ENCODE results near the gene POU6F2.

The POU6F2 gene

GRCh38 chr7:39102234-39102633, 124.5 kb downstream of the POU6F2 start:
- Histone ChIP-seq H3K27ac (replicated peaks) (no peak overlapping the region), H3K4me3 (replicated peaks; ENCODE audit: insufficient read depth, low read length) (no peak overlapping the region), H3K27me3 (ENCODE audit: insufficient read depth, poor library complexity, severe bottlenecking) (peaks cover 4% of the 10 kb centered on the region)
- DNase-seq (ENCODE audit: low read depth in 1 of 2, low spot score in 1 of 2) = no peak
- no peak for TF ChIP-seq REST (IDR thresholded peaks at IDR 0.05; ENCODE audit: insufficient replicate concordance, low read depth)
- no peak for TF ChIP-seq GABPA (IDR thresholded peaks at IDR 0.05; ENCODE audit: low read depth)
- TF ChIP-seq CTCF (IDR thresholded peaks at IDR 0.05; ENCODE audit: insufficient read depth, low read length) = no peak
- TF ChIP-seq POLR2AphosphoS5 (IDR thresholded peaks at IDR 0.05; ENCODE audit: low read depth) = no peak
- TF ChIP-seq SPI1 (IDR thresholded peaks at IDR 0.05; ENCODE audit: borderline replicate concordance, low read depth) = no peak

GRCh38 chr7:39105720-39106119, 128.0 kb downstream of the POU6F2 start:
- H3K27ac ChIP-seq (replicated peaks) = no peak overlapping the region
- H3K27me3 ChIP-seq (ENCODE audit: insufficient read depth, poor library complexity, severe bottlenecking) = peaks cover 4% of the 10 kb centered on the region
- DNase-seq (ENCODE audit: low read depth in 1 of 2, low spot score in 1 of 2) = no peak
- TF ChIP-seq SPI1 (IDR thresholded peaks at IDR 0.05; ENCODE audit: borderline replicate concordance, low read depth) = no peak
- no peak overlapping the region for H3K4me3 ChIP-seq (replicated peaks; ENCODE audit: insufficient read depth, low read length)

GRCh38 chr7:39125846-39126245, 148.1 kb downstream of the POU6F2 start:
- no peak for TF ChIP-seq REST (IDR thresholded peaks at IDR 0.05; ENCODE audit: insufficient replicate concordance, low read depth)
- no peak for TF ChIP-seq SPI1 (IDR thresholded peaks at IDR 0.05; ENCODE audit: borderline replicate concordance, low read depth)
- TF ChIP-seq GABPA (IDR thresholded peaks at IDR 0.05; ENCODE audit: low read depth) = no peak
- no peak for TF ChIP-seq CTCF (IDR thresholded peaks at IDR 0.05; ENCODE audit: insufficient read depth, low read length)
- no peak for TF ChIP-seq POLR2AphosphoS5 (IDR thresholded peaks at IDR 0.05; ENCODE audit: low read depth)
- no peaks in the 10 kb centered on the region for H3K27me3 ChIP-seq (ENCODE audit: insufficient read depth, poor library complexity, severe bottlenecking)
- H3K4me3 ChIP-seq (replicated peaks; ENCODE audit: insufficient read depth, low read length) = no peak overlapping the region
- no peak for DNase-seq (ENCODE audit: low read depth in 1 of 2, low spot score in 1 of 2)
- H3K27ac ChIP-seq (replicated peaks) = no peak overlapping the region

- Histone ChIP-seq H3K27ac (replicated peaks) (no peak overlapping the region), H3K4me3 (replicated peaks; ENCODE audit: insufficient read depth, low read length) (no peak overlapping the region), H3K27me3 (ENCODE audit: insufficient read depth, poor library complexity, severe bottlenecking) (no peaks in the 10 kb centered on the region)
- DNase-seq (ENCODE audit: low read depth in 1 of 2, low spot score in 1 of 2) = no peak
- no peak for TF ChIP-seq GABPA (IDR thresholded peaks at IDR 0.05; ENCODE audit: low read depth)
- no peak for TF ChIP-seq SPI1 (IDR thresholded peaks at IDR 0.05; ENCODE audit: borderline replicate concordance, low read depth)
- TF ChIP-seq POLR2AphosphoS5 (IDR thresholded peaks at IDR 0.05; ENCODE audit: low read depth) = no peak
Measured at GRCh38 chr7:39127058-39127457, 149.3 kb downstream of the POU6F2 start.

- no peak for DNase-seq (ENCODE audit: low read depth in 1 of 2, low spot score in 1 of 2)
- Histone ChIP-seq H3K4me3 (replicated peaks; ENCODE audit: insufficient read depth, low read length) (no peak overlapping the region), H3K27ac (replicated peaks) (no peak overlapping the region), H3K27me3 (ENCODE audit: insufficient read depth, poor library complexity, severe bottlenecking) (no peaks in the 10 kb centered on the region)
- no peak for TF ChIP-seq CTCF (IDR thresholded peaks at IDR 0.05; ENCODE audit: insufficient read depth, low read length)
- TF ChIP-seq REST (IDR thresholded peaks at IDR 0.05; ENCODE audit: insufficient replicate concordance, low read depth) = no peak
- TF ChIP-seq POLR2AphosphoS5 (IDR thresholded peaks at IDR 0.05; ENCODE audit: low read depth) = no peak
- TF ChIP-seq GABPA (IDR thresholded peaks at IDR 0.05; ENCODE audit: low read depth) = no peak
- TF ChIP-seq SPI1 (IDR thresholded peaks at IDR 0.05; ENCODE audit: borderline replicate concordance, low read depth) = no peak
Measured at GRCh38 chr7:39128287-39128843, 150.7 kb downstream of the POU6F2 start.

Measured in HL-60 (cell line).